HG03159 (cell line): ENCODE results near the gene F2.

Source experiments
- ATAC-seq: cut with Tn5 transposase; IDR thresholded peaks from one replicate; pipeline ENCODE4 v1.9.1; 2021; ENCODE audit warnings: mild to moderate bottlenecking, moderate library complexity; ENCODE audit not compliant: unreplicated experiment

F2 gene

DNA sequence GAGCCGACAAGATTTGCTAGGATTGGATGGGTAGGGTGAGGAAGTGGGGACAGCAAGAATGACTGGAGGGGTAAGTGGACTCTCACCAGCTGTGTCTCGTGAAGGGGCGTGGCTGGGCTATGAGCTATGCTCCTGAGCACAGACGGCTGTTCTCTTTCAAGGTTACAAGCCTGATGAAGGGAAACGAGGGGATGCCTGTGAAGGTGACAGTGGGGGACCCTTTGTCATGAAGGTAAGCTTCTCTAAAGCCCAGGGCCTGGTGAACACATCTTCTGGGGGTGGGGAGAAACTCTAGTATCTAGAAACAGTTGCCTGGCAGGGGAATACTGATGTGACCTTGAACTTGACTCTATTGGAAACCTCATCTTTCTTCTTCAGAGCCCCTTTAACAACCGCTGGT lies 19.9 kb downstream of the F2 start:
- no peak for ATAC-seq

DNA sequence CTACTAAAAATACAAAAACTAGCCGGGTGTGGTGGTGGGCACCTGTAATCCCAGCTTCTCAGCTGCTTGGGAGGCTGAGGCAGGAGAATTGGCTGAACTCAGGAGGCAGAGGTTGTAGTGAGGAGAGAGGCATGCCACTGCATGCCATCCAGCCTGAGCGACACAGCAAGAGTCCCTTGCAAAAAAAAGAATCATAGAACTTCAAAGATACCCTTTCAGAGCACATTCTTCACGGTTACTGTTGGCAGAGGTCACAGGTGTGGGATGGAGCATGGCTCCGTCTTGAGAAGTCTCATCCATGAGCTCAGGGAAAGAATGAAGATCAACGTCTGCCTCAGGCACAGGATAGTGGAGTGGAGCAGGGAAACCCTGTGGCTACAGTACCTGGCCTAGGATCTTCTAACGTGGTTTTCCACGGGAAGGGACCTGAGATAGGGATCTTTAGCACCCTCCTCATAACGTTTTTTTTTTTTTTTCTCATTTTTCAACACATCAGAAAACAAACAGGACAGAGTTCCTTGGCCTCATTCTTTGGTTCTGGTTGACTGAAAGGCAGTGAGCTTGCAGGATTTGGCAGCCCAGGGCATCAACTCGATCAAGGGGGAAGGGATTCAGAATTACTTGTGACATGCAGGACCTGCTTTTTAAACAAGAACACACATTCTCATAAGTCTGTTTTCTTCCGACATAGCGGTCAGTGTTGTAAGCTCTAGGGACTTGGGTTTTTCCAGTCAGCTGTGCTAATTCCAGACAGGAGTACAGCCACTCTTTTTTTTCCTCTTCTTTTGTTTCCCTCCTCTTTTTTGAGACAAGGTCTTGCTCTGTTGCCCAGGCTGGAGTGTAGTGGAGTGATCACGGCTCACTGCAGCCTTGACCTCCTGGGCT lies 22.8 kb downstream of the F2 start:
- no peak for ATAC-seq

DNA sequence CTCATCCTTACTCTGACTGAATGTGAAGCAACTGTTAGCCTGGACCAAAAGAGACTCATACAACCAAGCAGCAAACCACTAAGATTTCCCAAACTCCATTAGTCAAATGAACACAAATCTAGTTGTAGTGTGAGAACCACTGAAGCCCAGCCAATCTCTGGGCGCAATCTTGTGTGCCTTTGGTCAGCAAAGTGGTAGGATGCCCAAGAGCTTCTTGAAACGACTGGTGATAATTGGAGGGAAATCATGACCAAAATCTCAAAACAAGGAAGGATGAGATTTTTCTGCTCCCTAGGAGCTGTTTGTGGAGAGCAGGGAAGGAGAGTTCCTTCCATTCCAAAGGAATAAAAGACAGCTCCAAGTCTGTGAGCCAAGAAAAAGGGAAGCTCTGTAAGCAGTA lies 24.0 kb downstream of the F2 start:
- no peak for ATAC-seq

DNA sequence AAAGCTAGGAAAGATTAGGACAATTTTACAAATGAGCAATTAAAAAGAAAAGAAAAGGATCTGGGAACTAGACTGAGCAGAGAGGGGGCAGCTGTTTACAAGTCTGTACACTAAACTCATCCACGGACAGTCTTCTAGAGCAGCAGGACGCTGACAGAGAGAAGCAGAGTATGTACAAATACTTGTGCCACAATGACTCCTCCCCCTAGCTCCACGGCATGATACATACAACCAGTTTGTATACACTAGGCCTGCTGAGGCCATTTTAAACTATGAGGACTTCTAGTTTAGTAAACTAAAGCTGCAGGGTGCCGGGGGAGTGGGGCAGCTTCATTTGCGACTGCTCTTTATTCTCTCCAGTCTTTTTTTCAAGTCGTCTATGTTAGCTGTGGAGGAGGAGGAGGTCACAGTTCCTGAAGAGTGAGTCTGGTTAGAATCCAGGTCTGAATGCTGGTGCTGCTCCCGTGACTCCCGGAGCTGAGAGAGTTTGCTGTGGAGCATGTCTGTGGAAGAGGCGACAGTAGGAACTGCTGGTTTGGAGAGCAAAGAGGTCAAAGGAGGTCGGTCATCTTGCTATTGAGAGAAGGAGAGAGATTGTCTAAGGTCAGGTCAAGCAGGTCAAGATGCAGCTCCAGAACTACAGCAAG lies 24.8 kb downstream of the F2 start:
- ATAC-seq: no peak

DNA sequence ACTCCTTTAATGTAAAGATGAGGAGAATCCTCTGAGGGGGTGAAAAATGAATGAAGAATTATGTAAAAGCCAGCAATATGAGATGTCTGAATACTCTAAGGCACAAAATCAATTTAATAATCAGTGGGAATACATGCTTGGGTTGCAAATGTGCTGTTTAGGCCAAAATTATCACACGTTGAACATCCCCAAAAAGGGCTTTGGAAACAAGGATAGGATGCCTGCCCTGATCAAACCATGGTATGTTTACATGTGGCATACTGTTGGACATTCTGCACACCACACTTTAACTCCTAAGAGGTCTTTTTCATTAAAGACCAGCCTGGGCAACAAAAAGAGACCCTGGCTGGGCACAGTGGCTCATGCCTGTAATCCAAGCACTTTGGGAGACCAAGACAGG lies 26.3 kb downstream of the F2 start:
- ATAC-seq: no peak

DNA sequence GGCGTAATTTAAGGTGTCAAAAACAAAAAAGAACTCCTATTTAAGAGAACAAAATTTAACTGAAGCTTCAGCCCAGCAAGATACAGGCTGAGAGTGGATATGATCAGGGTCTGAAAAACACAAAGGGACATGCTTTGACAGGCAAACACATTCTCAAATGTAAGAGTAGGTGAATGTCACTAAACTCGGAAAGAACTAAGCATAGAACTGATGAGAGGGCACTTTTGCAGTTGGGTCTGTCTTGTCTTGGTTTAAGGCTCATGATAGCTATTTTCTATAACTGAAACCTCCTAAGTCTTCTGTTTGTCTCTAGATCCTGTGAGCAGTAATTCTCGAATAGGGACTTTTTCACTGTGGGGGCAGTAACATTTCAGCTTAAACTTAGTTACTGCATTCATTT lies 27.0 kb downstream of the F2 start:
- no peak for ATAC-seq

DNA sequence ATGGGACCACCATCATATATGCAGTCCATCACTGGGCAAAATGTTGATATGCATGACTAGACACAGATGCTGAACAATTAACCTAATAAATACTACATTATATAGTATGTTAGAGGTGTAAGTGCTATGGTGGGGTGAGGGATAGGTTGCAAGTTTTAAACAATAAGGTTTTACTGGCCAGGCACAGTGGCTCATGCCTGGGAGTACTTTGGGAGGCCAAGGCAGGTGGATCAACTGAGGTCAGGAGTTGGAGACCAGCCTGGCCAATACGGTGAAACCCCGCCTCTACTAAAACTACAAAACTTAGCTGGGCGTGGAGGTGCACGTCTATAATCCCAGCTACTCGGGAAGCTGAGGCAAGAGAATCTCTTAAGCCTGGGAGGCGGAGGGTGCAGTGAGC lies 28.1 kb downstream of the F2 start:
- no peak for ATAC-seq

DNA sequence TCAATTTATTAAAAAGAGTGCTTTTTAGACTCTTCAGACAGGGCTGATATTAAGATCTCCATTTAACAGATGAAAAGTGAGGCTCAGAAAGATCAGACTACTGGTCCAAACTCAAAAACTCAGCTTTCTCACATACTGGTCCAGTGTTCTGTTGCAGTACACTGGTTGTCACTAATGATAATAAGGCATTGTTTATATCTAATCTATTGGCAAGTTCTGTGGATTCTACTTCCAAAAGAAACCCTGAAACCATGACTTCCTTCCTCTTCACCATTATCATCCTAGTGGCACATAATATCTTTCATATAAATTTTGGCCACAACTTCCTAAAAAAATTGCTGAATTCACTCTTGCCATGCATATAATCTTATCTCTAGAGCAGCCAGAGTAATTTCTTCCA lies 36.9 kb downstream of the F2 start:
- no peak for ATAC-seq

DNA sequence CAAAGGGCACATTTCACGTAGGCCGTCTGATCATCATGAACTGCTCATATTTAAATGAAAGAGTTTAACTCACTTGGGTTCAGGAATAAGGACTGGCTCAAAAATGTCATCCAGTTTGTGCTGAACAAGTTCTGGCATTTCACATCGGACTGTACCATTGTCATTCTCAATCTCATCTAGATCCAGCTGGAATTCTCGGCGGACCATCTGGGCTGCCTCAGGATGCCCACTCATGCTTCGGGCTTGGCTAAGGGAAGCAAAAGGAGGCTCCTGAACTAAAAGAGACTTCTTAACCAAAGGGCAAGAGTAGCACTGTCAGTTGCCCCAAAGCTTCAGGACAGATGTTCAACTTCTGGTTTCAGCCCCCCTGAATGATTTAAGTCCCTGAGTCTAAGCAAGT lies 40.2 kb downstream of the F2 start:
- ATAC-seq: no peak

DNA sequence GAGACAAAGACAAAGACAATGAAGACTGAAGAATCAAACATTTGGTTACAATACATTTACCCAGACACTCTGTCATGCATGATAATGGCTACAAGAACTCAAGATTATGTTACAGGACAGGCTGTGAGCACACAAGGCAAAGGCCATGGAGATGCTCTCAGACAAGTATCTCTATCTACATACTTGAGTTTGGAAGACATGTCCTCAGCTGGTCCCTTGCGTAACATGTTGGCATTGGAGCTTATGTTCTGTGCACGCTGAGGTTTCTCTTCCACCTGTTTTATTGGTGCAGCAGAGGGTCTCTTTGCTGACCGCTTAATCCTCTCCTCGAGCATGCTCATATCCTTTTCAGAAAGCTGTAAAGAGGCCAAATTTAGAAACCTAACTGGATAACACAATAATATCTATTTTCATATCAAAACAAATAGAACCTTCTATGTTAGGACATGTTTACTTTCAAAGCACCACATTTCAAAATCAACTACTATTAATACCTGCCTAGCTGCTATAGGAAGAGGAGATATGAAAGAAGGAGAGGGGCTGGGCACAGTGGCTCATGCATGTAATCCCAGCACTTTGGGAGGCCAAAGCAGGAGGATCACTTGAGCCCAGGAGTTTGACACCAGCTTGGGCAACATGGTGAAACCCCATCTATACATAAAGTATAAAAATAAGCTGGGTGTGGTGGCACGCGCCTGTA lies 41.6 kb downstream of the F2 start:
- no peak for ATAC-seq

DNA sequence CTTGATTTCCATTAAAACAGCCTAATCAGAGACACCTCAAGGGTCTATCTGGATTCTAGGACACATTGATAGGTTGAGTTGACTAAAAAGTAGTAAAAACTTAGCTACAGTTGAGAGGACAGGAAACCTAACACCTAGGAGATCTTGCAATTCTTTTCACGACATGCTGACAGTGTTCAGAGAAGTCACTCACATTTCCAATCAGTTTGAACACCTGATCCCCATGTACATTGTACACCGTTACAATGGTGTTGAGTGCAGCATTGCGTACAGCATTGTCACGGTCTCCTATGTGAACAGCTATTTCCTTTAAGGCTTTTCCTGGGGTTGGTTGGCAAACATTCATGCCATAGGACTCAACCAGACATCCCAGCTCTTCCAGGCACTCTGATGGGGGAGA lies 42.8 kb downstream of the F2 start:
- ATAC-seq: no peak

DNA sequence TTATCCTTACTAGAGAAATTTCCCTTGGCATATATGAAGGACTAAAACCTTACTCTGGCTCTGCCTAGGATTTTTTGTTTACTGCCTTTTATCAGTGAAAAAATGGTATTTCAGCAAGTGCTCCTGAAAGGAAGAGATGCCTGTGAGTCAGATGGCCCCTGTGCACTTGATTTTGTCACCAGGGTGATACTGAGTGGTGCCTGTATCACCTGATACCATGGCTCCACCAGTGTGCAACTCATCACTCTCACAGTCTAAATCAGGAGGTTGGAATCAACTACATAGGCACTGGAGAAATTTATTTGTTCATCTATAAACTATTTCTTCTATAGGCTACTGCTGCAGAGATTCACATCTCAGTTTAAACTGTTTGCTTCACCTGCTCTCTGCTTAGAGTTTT lies 43.2 kb downstream of the F2 start:
- ATAC-seq: no peak

DNA sequence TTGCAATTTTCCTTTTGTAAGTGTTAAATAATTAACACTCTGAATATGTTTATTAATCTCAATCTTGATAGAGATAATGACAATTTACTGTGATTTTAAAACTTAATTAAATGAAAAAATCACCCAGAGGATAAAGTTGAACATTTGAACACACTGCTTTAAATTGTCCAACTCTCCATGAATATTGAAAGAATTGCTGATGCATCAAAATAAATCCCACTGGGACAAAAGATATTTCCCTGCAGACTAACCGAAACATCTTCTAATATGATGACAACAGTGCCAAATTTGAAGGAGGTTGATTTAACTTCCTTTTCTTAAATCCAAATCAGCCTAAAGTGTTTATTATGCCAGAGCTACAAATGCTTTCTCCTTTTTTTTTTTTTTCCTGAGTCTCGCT lies 47.6 kb downstream of the F2 start:
- ATAC-seq: no peak

DNA sequence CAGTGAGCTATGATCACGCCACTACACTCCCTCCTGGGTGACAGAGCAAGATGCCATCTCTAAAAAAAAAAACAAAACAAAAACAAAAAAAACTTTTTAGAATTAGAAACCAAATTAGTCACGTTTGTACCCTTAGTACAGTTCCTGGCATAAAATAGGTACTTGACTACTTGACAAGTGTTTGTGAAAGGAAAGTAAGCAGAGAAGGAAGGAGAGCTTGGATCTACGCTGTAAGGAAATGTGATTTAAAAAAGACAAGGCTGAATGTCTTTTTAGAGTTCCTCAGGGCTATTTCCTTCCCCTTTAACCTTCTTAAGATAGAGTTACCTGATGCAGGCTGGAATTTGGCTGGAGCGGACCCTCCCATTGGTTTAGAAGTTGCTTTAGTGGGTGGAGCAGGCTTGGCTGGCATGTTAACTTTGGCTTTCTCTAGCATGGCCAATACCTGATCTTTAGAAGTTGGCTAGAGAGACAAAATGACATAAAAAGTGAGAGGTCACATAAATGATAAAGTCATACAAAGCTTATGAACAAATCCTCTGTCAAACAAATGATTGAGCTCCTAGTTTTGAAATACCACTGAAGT lies 50.7 kb downstream of the F2 start:
- ATAC-seq: no peak

DNA sequence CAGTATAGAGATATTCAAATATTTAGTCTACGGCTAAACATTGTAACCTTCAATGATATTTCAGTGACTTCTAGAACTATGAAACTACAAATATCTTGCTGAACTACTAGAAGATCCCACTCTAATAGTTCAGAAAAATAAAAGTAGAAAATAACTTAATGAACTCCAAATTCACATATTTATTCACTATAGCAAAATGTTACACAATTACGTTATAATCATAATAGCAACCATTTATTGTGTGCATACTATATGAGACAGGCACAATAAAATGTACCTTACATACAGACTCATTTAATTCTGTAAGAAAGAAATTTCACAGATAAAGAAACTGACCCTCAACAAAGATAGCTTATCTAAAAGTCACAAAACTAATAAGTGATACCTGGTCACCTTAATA lies 57.9 kb downstream of the F2 start:
- ATAC-seq: no peak

DNA sequence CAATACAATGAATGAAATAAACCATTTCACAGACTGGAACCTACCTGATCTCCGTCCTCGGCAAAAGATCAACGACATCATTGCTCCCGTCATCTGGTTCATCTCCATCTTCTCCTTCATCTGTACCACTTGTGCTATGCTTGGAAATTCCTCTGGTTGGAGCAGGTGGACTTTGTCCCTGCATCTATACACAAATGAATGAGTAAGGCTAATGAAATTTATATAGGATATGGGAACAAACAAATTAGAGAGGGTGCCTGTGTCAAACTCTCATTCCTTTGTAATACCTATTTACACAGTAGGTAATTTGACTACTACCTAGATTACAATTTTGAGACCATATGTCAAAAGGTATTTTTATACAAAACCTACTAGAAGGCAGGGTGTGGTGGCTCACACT lies 59.4 kb downstream of the F2 start:
- ATAC-seq: no peak
